Activated CD4-positive, alpha-beta T cell treated with anti-CD3 and anti-CD28 coated beads, Interleukin-2, amount 50 U/mL, for 24 hours (primary cell): ENCODE results near the gene TANGO6.

Experiments used
- DNase-seq, 2 donors: peaks; one replicate each; pipeline ENCODE4 v3.0.0-alpha.2; 2020; ENCODE audit warnings: low read depth in 1 of 2, low spot score in 1 of 2

Gene TANGO6

DNA sequence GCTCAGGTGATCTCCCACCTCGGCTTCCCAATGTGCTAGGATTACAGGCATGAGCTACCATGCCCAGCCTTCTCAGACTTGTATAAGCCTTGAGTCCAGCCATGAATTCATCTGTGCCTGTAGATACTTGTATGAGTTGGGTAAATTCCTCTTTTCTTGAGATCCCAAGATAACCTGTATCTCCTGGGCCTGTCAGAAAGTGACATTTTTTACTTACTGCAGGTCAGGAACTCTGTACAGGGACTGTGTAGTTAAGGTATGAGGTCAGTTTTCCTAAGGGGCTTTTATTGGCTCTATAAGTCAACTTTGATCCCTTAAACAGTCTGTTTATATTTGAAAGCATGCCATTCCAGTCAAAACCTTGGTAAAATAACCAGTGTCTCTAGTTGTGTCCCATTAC lies 155.8 kb downstream of the TANGO6 start:
- DNase-seq = no peak

DNA sequence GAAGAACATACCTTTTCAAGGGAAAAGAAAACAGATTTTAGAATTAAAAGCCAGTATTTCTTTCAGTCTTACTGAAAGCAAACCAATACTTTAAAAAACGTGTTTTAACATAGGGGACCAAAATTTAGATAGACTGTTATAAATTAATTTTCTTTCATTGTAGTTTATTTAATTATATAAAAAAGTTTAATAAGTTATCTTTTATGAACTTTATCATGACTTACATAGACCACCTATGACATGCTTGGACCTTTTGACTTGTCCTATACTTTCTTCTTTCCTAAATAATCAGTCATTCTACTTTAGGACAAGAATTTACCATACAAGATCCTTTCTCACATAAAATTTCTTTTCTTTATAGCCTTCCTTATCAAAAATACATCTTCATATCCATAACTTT lies 160.2 kb downstream of the TANGO6 start:
- no peak for DNase-seq

DNA sequence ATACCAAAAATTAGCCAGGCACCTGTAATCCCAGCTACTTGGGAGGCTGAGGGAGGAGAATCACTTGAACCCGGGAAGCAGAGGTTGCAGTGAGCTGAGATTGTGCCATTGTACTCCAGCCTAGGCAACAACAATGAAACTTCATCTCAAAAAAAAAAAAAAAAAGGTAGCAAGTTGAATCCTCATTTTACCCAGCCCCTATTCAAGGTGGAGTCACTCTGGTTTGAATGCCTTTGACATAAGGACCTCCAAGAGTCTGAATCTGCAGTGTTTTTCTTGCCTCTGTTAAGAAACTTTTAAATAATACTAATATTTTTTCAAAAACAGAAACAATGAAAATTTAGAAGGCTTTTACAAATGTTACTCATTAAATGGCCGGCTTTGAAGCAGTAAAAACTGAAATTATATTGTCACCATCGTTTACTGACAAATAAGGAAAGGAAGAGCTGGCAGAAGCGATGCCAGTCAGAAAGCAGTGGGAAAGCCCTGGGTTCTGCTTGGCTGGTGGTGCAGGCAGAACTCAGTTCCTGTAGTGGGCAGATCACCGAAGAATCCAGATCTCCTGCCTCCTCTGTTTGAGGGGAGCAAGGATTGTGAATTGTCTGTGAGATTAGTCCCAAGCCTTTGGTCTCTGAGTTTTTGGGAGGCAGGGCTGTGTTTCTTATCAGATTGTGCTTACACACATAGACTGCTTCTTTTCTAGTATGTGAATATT lies 162.5 kb downstream of the TANGO6 start:
- DNase-seq = no peak

DNA sequence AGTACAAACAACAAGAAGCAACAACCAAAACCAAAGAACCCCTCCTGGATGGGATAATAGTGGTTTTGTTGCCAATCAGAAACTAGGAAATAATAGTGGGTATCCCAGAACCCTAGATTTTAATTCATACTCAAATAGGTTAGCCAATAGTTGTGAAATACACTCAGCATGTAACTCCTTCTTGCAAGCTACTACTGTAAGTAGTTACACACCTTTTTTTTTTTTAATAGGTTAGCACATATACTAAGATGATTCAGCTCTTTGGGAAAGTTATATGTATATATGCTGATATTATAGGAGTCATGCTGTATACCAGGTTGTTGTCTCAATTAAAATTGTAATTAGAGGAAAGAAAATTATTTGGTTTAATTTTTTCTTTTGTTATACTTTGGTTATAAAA lies 169.6 kb downstream of the TANGO6 start:
- DNase-seq = no peak

DNA sequence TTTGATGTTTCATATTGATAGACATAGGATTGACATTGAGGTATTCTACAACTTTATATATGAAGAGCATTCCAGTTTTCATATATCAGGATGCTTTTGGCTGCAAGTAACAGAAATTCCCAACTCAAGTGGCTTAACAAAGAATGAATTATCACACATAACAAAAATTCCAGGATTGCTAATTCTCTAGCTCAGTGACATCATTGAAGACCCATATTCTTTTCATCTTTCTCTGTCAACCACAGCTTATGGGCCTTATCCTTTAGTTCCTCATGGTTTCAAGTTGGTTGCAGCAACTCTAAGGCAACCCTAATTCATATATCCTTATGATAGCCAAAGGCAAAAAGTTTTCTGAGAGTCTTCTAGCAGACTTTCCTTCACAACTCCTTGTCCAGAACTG lies 170.7 kb downstream of the TANGO6 start:
- no peak for DNase-seq

DNA sequence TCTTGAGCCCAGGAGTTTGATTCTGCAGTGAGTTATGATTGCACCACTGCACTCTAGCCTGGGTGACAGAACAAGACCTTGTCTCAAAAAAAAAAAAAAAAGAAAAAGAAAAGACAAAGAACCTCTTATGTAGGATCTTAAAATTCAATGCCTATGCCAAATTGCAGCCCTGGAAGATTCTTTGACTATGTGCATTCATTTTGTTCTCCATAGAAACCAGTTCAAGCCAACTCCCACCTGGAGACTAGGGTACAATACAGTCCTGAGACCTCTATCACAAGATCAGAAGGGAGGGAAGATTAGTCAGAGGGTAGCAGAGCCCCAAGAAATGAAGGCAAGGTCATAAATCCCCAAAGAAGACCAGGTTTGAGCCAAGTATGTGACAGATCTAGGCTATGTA lies 171.5 kb downstream of the TANGO6 start:
- DNase-seq = no peak

DNA sequence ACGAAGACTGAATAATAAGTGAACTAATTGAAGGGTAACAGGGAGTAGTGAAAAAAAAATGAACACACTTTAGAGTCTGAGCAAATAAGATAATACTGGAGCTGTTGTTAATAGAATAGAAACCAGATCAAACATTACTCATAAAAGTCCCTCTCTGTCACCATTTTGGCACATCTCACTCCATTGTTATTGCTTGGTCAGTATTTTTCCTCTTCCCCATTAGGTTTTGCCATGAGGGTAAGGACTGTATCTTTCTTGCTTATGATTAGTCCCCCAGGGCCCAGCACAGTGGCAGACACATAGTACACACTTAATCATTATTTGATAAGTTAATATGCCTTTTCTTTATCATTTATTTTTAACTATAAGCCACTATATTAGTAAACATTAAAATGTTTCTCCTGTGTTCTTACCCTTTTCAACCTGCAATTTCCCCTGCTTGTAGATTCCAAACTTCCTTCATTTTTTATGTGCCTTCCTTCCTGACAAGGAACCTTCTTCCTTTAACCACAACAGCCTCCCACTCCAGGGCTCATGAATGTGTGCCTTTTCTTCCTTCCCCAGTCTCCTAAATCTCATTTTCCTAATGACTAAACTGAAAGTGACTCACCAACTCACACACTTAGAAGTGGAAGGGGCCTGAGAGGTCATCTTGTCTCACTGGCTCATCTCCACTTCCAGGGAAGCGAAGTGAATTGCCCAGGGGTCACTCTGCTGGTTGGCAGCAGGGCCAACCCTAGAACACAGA lies 173.9 kb downstream of the TANGO6 start:
- no peak for DNase-seq

DNA sequence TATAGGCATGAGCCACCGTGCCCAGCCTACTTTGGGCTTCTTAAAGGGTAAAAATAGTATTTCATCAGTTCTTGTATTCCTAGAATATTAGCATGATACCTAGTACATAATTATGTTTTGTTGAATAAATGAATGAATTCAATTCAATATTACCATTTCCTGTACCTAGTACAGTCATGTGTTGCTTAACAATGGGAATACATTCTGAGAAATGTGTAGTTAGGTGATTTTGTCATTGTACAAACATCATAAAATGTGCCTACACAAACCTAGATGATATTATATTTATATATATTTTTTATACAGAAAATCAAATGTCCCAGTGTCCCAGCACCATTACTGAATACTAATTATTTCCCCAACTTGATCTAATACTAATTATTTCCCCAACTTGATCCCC lies 176.5 kb downstream of the TANGO6 start:
- DNase-seq = no peak

DNA sequence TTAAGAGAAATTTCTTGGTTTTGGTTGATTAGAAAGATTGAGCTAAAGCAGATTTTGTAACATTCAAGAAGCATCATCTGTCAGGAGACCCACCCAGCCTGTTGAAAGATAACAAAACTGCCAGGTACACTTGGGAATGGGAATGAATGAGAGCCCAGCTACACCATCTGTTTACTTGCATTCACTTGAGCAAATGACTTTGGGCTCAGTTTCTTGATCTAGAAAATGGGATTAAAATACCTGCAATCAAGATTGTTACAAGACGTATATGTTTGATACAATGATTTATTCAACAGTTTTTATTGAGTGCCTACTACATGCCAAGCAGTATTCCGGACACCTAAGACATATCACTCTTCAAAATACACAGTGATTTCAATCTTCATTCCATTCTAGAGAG lies 185.8 kb downstream of the TANGO6 start:
- DNase-seq = no peak

DNA sequence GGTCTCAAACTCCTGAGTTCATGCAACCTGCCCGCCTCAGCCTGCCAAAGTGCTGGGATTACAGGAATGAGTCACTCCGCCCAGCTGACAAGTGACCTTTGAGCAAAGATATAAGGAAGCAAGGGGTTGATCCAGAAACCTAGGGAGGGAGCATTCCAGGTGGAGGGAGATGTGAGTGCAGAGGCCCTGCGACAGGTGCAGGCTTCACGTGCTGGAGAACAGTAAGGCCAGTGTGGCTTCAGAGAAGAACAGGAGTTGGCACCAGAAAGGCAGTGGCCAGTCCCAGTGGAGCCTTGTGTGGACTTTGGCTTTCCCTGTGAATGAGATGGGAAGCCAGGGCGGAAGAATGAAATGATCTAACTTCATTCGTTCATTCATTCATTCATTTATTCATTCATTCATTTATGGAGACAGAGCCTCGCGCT lies 188.6 kb downstream of the TANGO6 start:
- DNase-seq = no peak

DNA sequence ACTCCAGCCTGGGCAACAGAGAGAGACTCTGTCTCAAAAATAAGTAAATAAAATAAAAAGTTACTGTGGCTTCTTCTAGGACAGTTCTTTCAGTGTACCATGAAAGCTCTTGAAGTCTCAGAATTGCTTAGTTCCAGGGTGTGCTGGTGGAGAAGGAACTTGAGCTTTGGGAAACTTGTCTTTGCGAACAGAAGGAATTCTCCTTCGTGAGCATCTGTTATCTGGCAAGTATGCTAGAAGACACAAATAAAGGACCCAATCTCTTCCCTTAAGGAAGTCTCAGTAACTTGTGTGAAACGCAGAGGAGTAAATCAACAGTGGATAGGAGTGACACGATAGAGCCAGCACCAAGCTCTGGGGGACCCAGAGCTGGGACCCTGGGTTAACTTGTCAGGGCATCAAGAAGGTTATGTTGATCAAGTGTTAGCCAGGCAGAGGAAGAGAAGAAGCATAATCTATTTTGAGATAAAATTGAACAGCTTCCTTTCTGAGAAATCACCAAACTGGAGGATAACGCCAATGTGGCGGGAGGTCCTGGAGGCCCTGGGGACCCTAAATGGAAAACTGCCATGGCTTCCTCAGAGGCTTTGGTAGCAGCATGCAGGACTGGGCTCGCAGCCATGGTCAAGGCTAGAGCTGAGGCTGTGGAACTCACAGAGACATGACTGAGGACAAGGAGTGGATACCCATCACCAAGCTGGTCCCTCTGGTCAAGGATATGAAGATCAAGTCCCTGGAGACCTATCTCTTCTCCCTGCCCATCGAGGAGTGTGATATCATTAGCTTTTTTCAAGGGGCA lies 190.0 kb downstream of the TANGO6 start:
- DNase-seq = no peak

DNA sequence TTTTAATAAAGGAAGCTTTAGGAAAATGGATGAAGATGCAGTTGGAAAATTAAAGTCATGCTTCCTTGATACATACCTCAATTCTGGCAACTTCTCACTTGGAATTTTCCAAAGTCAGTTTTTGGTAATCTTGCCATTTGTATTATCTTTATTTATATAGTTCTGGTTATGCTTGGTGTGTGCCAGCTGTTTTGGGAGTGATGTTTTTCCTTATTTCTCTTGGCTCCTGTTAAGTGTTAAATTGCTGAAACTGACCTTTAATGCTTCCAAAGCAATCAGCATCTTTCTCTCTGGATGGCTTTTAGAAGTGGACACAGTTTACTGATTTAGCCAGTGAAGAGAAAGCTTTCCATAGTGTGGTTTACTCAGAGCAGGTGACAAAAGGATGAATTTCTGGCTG lies 192.0 kb downstream of the TANGO6 start:
- no peak for DNase-seq

DNA sequence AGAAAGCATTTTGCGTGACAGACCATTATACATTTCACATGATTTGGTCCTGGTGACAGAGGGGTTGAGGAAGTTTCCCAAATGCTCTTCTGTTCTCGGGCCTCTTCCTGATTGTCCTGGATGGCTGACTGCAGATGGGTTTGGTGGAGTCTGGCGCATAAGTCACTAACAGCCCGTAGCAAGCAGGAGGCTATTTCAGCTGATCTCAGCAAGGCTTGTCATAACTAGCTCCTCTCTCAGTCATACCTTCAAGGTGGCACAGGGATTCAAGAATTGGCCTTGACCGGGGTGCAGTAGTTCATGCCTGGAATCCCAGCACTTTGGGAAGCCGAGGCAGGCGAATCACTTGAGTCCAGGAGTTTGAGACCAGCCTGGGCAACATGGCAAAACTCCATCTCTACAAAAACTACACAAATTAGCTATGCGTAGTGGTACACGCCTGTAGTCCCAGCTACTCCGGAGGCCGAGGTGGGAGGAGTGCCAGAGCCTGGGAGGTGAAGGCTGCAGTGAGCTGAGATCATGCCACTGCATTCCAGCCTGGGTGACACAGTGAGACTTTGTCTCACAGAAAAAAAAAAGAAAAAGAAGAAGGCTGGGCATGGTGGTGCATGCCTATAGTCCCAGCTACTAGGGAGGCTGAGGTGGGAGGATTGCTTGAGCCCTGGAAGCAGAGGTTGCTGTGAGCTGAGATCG lies 193.2 kb downstream of the TANGO6 start:
- DNase-seq = no peak

DNA sequence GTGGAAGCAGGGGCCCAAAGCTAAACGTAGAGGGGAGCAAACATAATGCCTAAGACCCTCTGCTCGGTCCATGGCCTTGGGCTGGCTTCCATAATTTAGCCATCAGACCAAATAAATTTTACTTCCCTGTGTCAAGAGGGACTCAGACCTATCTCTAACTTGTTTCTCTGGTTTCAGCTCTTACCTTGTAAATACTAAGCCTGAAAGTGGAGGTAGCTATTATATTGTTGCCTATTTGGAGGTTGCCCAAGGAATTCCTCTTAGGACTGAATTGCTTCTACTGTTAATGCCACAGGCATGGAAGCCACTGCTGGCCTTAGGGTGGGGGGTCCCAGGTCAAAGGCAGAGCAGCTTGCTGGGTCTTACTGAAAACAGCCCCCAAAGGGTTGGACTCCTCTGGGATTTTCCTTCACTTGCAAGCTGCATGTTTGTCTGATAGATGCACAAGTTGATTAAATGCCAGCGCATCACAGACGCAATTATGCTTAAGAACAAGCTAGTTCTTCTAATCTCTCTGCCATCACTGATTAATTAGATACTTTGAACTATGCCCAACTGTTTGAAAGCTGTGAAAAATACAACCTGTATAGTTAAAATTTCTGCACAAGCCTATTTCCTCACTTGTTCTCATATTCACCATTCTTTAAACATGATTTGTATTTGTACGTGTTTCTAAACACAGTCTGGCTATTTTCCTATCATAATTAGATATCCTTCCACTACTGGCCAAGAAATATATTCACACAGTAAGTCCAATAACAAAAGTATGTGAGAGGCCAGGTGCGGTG lies 194.2 kb downstream of the TANGO6 start:
- DNase-seq = no peak

DNA sequence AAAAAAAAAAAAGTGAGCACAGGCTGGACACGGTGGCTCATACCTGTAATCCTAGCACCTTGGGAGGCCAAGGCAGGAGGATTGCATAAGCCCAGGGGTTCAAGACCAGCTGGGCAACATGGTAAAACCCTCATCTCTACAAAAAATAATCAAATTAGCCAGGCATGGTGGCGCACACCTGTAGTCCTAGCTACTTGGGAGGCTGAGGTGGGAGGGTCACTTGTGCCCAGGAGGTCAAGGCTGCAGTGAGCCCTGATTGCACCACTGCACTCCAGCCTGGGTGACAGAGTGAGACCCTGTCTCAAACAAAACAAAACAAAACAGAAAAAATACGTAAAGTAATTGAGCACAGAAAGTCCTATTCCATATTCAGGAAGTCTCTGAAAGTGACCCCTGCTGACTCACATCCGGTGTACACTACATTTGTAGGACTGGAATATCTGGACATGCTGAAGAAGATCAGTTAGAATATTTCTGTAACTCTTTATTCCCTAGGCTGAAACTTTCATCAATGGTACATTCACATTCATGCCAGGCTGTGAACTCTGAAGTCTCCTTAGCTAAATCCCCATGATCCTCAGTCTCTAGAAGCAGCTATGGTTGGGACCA lies 196.1 kb downstream of the TANGO6 start:
- DNase-seq = no peak

DNA sequence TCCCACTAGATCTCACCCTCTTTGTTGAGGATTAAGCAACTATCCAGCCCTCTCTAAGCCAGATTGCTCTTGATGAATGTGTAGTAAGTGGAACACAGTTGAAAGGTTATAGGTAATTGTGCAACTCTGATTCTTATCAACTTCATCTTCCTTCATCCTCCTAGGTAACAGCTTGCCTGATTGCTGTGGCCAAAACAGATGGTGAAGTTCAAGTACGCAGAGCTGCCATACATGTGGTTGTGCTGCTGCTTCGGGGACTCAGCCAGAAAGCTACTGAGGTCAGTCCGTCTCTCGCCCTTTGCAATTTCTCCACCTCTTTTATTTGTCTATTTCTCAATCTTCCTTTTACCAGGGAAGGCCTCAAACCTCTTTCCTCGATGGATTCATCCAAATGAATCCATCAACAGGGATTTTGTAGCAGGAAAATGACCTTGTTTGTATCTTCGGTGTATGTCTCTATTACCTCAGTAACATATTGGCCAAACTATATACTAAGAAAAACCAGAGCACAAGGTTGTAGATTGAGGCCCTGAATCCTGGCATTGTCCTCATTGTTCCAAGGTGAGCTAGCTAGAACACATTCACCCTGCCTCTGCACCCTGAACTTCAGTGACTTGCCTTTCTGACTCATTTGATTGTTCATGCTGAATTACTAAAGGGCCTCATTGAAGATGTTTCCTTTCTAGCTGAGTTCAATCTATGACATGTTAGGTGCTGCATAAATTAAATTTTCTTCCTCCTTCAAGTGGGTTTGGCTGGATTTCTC lies 197.0 kb downstream of the TANGO6 start:
- no peak for DNase-seq

DNA sequence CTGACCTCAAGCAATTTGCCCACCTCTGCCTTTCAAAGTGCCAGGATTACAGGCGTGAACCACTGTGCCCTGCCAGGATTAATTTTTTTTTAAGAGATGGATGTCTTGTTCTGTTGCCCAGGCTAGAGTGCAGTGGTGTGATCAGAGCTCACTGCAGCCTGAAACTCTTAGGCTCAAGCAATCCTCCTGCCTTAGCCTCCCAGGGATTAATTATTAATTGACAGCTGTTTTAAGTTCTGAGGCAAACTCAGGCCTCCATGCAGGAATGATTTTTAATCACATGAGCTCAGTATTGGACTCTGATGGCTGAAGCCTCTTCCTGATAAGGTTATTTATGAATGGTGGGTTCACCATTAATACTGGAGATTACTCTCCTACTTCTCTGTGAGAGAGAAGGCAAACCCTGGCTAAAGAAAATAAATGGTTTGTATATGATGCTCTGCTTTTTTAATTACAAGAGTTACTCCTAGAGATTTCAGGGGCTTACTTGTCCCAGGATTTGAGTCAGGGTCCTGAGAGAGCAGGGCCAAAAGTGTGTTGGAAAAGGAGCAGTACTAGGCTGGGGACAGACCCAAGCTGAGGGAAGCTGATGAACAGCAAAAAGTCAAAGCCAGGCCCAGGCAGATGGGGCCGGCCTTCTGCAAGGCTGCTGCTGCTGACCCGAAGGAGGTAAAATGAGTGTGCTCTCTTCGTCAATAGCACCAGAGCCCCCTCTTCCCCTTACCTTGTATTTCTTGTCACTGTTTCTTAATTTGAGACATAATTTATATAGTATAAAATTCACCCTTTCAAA lies 205.2 kb downstream of the TANGO6 start:
- no peak for DNase-seq

DNA sequence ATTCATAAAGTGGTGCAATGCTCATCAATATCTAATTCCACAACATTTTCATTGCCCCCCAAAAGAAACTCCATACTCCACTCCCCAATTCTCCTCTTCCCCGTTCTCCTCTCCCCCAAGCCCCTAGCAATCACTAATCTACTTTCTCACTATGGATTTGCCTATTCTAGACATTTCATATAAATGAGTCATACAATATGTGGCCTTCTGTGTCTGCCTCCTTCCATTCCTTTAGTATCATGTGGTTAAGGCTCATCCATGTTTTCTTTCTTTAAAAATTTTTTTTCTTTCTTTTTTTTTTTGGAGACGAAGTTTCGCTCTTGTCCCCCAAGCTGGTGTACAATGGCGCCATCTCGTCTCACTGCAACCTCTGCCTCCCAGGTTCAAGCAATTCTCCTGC lies 205.8 kb downstream of the TANGO6 start:
- no peak for DNase-seq
